Neural crest cell (in vitro differentiated cells): ENCODE measurements around the gene CCDC112. TPM values are rescaled to one million over a fixed set of nuclear protein-coding genes. Genes with fewer than 3 reads are reported as not detected.

Experiments used
- DNase-seq: peaks from one replicate; pipeline ENCODE4 v3.0.0; 2021; ENCODE audit warnings: low read depth, mixed read lengths, low spot score
- H3K27ac Mint-ChIP-seq: one replicate; pipeline ENCODE4 v1.8.0; 2021; ENCODE audit warnings: mild to moderate bottlenecking, mixed read lengths; ENCODE audit not compliant: unreplicated experiment
- H3K27me3 Mint-ChIP-seq: 2 replicates; pipeline ENCODE4 v1.8.0; 2021; ENCODE audit warnings: low read depth, mild to moderate bottlenecking, mixed read lengths
- H3K36me3 Mint-ChIP-seq: 2 replicates; pipeline ENCODE4 v1.8.0; 2021; ENCODE audit warnings: low read depth, mild to moderate bottlenecking, mixed read lengths
- H3K4me1 Mint-ChIP-seq: 2 replicates; pipeline ENCODE4 v1.8.0; 2021; ENCODE audit warnings: mixed read lengths
- H3K4me3 Mint-ChIP-seq: one replicate; pipeline ENCODE4 v1.8.0; 2021; ENCODE audit warnings: mild to moderate bottlenecking, mixed read lengths
- H3K9me3 Mint-ChIP-seq: 2 replicates; pipeline ENCODE4 v1.8.0; 2021; ENCODE audit warnings: mixed read lengths
- CTCF ChIP-seq: fragments of 200-600 bp; sonication (generic); conservative IDR thresholded peaks from 2 replicates; pipeline ENCODE4 v1.5.0; 2021; ENCODE audit warnings: antibody characterized with exemption, mild to moderate bottlenecking
- total RNA-seq: library from RNA; stranded (reverse); gene quantifications from 2 replicates; pipeline ENCODE4 v1.2.1, GENCODE V29; 2021

The CCDC112 gene
- total RNA-seq, 1 donor from 2014 or later, result 11.0 TPM

- peaks cover 10% of the 10 kb centered on the region for H3K27me3 Mint-ChIP-seq
- H3K36me3 Mint-ChIP-seq, result no peaks in the 10 kb centered on the region
- DNase-seq, result no peak
- H3K9me3 Mint-ChIP-seq, result no peaks in the 10 kb centered on the region
- no peak overlapping the region for H3K4me3 Mint-ChIP-seq
- TF ChIP-seq CTCF, result no peak
- no peaks in the 10 kb centered on the region for H3K4me1 Mint-ChIP-seq
- no peak overlapping the region for H3K27ac Mint-ChIP-seq
These were observed 17.2 kb upstream of the CCDC112 start for GRCh38 chr5:115313632-115314031.

GRCh38 chr5:115313052-115313451, 16.6 kb upstream of the CCDC112 start:
- Mint-ChIP-seq H3K27ac (no peak overlapping the region), H3K4me1 (no peaks in the 10 kb centered on the region), H3K27me3 (peaks cover 16% of the 10 kb centered on the region), H3K36me3 (no peaks in the 10 kb centered on the region), H3K4me3 (no peak overlapping the region), H3K9me3 (no peaks in the 10 kb centered on the region)
- TF ChIP-seq CTCF, result no peak
- no peak for DNase-seq

- H3K27me3 Mint-ChIP-seq, result peaks cover 26% of the 10 kb centered on the region
- H3K36me3 Mint-ChIP-seq, result no peaks in the 10 kb centered on the region
- no peak overlapping the region for H3K27ac Mint-ChIP-seq
- no peak overlapping the region for H3K4me3 Mint-ChIP-seq
- no peak for DNase-seq
- no peaks in the 10 kb centered on the region for H3K9me3 Mint-ChIP-seq
- TF ChIP-seq CTCF, result peak; percentile 83
- no peaks in the 10 kb centered on the region for H3K4me1 Mint-ChIP-seq
These were observed 13.4 kb upstream of the CCDC112 start for GRCh38 chr5:115309751-115310370.

GRCh38 chr5:115308815-115309214, 12.4 kb upstream of the CCDC112 start:
- TF ChIP-seq CTCF, result no peak
- no peaks in the 10 kb centered on the region for H3K36me3 Mint-ChIP-seq
- no peak for DNase-seq
- H3K4me3 Mint-ChIP-seq, result no peak overlapping the region
- H3K9me3 Mint-ChIP-seq, result no peaks in the 10 kb centered on the region
- H3K27me3 Mint-ChIP-seq, result peaks cover 26% of the 10 kb centered on the region
- H3K4me1 Mint-ChIP-seq, result no peaks in the 10 kb centered on the region
- H3K27ac Mint-ChIP-seq, result no peak overlapping the region

GRCh38 chr5:115306011-115306536, 9.6 kb upstream of the CCDC112 start:
- no peak for TF ChIP-seq CTCF
- H3K36me3 Mint-ChIP-seq, result no peaks in the 10 kb centered on the region

More at GRCh38 chr5:115306011-115306536, 9.6 kb upstream of the CCDC112 start:
- no peak for DNase-seq
- H3K4me3 Mint-ChIP-seq, result no peak overlapping the region
- no peaks in the 10 kb centered on the region for H3K9me3 Mint-ChIP-seq
- H3K4me1 Mint-ChIP-seq, result no peaks in the 10 kb centered on the region
- peaks cover 27% of the 10 kb centered on the region for H3K27me3 Mint-ChIP-seq
- H3K27ac Mint-ChIP-seq, result no peak overlapping the region
